Measurements from ENCODE around the gene TBL2. TPM values are rescaled to one million over a fixed set of nuclear protein-coding genes. Genes with fewer than 3 reads are reported as not detected.
"Not testable (repeated sequence)": the region's sequence is repeated elsewhere in the genome, so short reads cannot be mapped to it uniquely, and the experiment has no call there.

The TBL2 gene
- total RNA-seq, 1 donor from 2014 or later, result 29.0 TPM

- intact Hi-C loops (cut with DNase I), result no loop called here
- Histone ChIP-seq H3K27me3 (no peaks in the 10 kb centered on the region), H3K4me3 (peak within 1 kb of the TSS; percentile 34 to 41), H3K4me1 (peaks cover 22% of the 10 kb centered on the region), H3K9me3 (no peaks in the 10 kb centered on the region), H3K27ac (no peak within 1 kb of the TSS), H3K36me3 (no peaks in the 10 kb centered on the region)
- TF ChIP-seq POLR2AphosphoS5 (IDR thresholded peaks at IDR 0.05; ENCODE audit: insufficient read depth in 1 of 2, low read depth in 1 of 2) (no peak), CTCF (IDR thresholded peaks at IDR 0.05) (no peak), POLR2A (IDR thresholded peaks at IDR 0.05) (no peak)
- DNase-seq (ENCODE audit: extremely low spot score in 2 of 2), result no peak
Measured at GRCh38 chr7:73623798-73624668, 45.7 kb upstream of the TBL2 start, which contains the start of gene MLXIPL. Gene MLXIPL (minus strand): TSS chr7:73624522. CDS start chr7:73624492, 30 bp downstream.

- Histone ChIP-seq H3K4me3 (peak overlapping the region; percentile 34 to 41), H3K36me3 (no peaks in the 10 kb centered on the region), H3K27me3 (no peaks in the 10 kb centered on the region), H3K9me3 (no peaks in the 10 kb centered on the region), H3K27ac (no peak overlapping the region), H3K4me1 (peaks cover 22% of the 10 kb centered on the region)
- TF ChIP-seq CTCF (IDR thresholded peaks at IDR 0.05), result no peak
- no peak for TF ChIP-seq POLR2A (IDR thresholded peaks at IDR 0.05)
- no peak for TF ChIP-seq POLR2AphosphoS5 (IDR thresholded peaks at IDR 0.05; ENCODE audit: insufficient read depth in 1 of 2, low read depth in 1 of 2)
- no peak for DNase-seq (ENCODE audit: extremely low spot score in 2 of 2)
- intact Hi-C loops (cut with DNase I), result no loop called here
Measured at GRCh38 chr7:73622909-73623797, 44.8 kb upstream of the TBL2 start.

- TF ChIP-seq CTCF (IDR thresholded peaks at IDR 0.05), result no peak
- TF ChIP-seq POLR2AphosphoS5 (IDR thresholded peaks at IDR 0.05; ENCODE audit: insufficient read depth in 1 of 2, low read depth in 1 of 2), result no peak
- no peak for TF ChIP-seq POLR2A (IDR thresholded peaks at IDR 0.05)
- Histone ChIP-seq H3K4me1 (peaks cover 22% of the 10 kb centered on the region), H3K4me3 (no peak overlapping the region), H3K27me3 (no peaks in the 10 kb centered on the region), H3K27ac (no peak overlapping the region), H3K9me3 (no peaks in the 10 kb centered on the region), H3K36me3 (no peaks in the 10 kb centered on the region)
- DNase-seq (ENCODE audit: extremely low spot score in 2 of 2), result no peak
- intact Hi-C loops (cut with DNase I), result no loop called here
Measured at GRCh38 chr7:73622527-73622908, 44.1 kb upstream of the TBL2 start.

- intact Hi-C loops (cut with DNase I), result no loop called here
- Histone ChIP-seq H3K27me3 (no peaks in the 10 kb centered on the region), H3K27ac (no peak overlapping the region), H3K4me1 (peaks cover 22% of the 10 kb centered on the region), H3K9me3 (no peaks in the 10 kb centered on the region), H3K36me3 (no peaks in the 10 kb centered on the region), H3K4me3 (no peak overlapping the region)
- no peak for TF ChIP-seq POLR2AphosphoS5 (IDR thresholded peaks at IDR 0.05; ENCODE audit: insufficient read depth in 1 of 2, low read depth in 1 of 2)
- no peak for TF ChIP-seq POLR2A (IDR thresholded peaks at IDR 0.05)
- TF ChIP-seq CTCF (IDR thresholded peaks at IDR 0.05), result no peak
- no peak for DNase-seq (ENCODE audit: extremely low spot score in 2 of 2)
Measured at GRCh38 chr7:73621168-73622063, 43.0 kb upstream of the TBL2 start.

GRCh38 chr7:73619394-73619793, 41.0 kb upstream of the TBL2 start:
- H3K36me3 ChIP-seq; DNase-seq (ENCODE audit: extremely low spot score in 2 of 2); intact Hi-C loops (cut with DNase I); H3K27ac ChIP-seq; H3K9me3 ChIP-seq; H3K27me3 ChIP-seq; H3K4me3 ChIP-seq: not testable (repeated sequence)
- H3K4me1 ChIP-seq, result peaks cover 20% of the 10 kb centered on the region
